ENCODE data around the gene ICA1L. TPM values are rescaled to one million over a fixed set of nuclear protein-coding genes. Genes with fewer than 3 reads are reported as not detected.

The ICA1L gene
- polyA plus RNA-seq, 1 experiment = 2.4 TPM

DNA sequence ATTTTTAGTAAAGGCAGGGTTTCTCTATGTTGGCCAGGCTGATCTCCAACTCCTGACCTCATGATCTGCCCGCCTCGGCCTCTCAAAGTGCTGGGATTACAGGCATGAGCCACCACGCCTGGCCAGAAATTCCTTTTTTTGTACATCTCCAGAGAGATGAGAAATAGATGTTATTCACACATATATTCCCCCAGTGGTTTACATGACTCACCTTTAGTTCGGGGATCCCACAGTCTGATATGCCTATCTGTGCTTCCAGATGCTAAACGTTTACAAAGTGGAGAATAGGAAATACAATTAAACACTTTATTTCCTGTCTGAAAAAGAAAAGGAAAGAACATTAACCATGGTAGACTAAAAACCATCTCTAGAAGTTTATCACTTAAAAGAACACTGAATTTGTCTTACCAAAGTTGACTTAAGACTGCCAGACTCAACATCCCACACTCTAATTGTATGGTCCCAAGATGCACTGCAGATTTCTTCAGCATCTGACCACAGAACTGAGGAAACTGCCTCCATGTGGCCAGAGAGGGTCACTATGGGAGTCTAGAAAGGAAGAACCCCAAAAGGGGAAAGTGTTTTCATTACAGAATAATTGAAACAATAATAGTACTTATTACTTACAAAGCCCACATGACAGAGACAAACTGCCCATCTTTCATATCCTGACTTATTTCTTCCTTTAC lies 12.6 kb upstream of the ICA1L start:
- no peak for DNase-seq (ENCODE audit: low read depth)
- ChIA-PET CTCF (no interaction called here), POLR2A (no interaction called here)
- Histone ChIP-seq H3K27me3 (ENCODE audit: control insufficient read depth, insufficient read depth, low read length) (no peaks in the 10 kb centered on the region), H3K36me3 (ENCODE audit: control insufficient read depth, insufficient read depth, low read length) (peaks cover 2% of the 10 kb centered on the region; the same call in 1 of the 2 replicates), H3K4me3 (ENCODE audit: low read depth, low read length) (no peak overlapping the region)
- TF ChIP-seq CTCF (IDR thresholded peaks at IDR 0.05; ENCODE audit: insufficient read depth, low read depth, low read length) = no peak

- Histone ChIP-seq H3K27me3 (ENCODE audit: control insufficient read depth, insufficient read depth, low read length) (no peaks in the 10 kb centered on the region), H3K36me3 (ENCODE audit: control insufficient read depth, insufficient read depth, low read length) (no peaks in the 10 kb centered on the region; the same call in none of the 2 replicates), H3K4me3 (ENCODE audit: low read depth, low read length) (no peak overlapping the region)
- no peak for DNase-seq (ENCODE audit: low read depth)
- POLR2A ChIA-PET = no interaction called here
- CTCF ChIA-PET = interaction anchor here (1.8 kb wide), 1 partner anchor 10 kb away, joined by 10 read pairs; the partner anchor contains the start of gene ICA1L
- TF ChIP-seq CTCF (IDR thresholded peaks at IDR 0.05; ENCODE audit: insufficient read depth, low read depth, low read length) = no peak
Measured at GRCh38 chr2:202881570-202881969, 10.0 kb upstream of the ICA1L start.

DNA sequence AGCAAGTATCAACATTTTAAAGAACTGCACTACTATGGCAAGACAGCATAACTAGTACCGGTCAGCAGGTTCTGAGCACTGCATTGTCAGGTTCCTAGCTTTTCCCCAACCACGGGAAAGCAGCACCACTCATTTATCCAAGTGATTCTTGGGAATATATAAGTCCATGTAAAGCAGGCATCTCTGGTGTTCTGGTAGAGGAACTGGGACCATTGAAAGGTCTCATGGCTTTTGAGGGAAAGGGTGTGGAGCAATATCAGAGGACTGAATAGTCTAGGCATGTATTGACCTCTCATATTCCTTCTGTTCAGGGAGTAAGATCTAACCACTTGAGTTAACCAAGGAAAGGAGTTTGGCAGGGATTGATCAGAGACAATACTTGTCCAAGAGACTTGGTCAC lies 6.1 kb upstream of the ICA1L start:
- ChIA-PET CTCF (no interaction called here), POLR2A (no interaction called here)
- no peak for TF ChIP-seq CTCF (IDR thresholded peaks at IDR 0.05; ENCODE audit: insufficient read depth, low read depth, low read length)

DNA sequence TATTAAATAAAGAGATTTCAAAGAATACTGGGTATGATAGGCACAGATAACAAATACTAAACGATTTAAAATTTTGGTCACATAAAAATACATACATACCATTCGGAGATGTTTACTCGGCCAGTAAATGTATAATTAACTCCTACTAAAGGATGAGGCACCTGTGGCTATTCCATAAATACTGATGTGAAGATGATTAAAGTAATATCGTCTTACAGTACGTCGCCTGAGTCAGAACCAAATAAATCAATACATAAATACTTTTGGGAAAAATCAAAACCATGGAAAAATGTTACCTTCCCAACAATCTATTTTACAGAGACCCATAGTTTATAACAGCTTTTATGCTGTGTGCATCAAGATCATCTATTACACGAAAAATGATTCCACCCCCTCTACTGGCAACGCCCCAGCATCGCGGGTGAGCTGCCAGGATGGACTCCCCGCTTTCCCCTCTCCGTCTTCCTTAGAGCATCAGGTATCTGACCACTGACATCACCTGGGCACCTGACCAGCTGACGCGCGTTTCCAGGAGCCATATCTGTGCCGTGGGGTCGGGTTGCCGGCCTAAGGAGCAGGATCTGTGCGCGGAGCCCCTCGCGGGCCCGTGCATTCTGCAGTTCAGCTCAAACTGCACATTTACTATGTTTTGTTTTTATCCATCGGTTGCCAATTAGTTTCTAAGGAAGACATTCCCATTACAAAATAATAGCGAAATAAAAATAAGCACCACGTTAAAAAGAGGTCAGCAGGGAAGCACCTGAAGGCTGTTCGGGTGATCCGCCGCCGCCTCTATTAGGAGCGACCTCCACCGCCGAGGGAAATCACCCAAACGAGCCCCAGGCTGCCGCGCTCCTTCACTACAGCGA lies 901 bp downstream of the ICA1L start:
- peak overlapping the region; percentile 83 for H3K4me3 ChIP-seq (ENCODE audit: low read depth, low read length)
- CTCF ChIA-PET = interaction anchor here (0.6 to 1.9 kb wide), 4 partner anchors 10 to 279 kb away, joined by 3 to 10 read pairs (median 4); no protein-coding TSS in a partner anchor
- no peaks in the 10 kb centered on the region for H3K36me3 ChIP-seq (ENCODE audit: control insufficient read depth, insufficient read depth, low read length)
- POLR2A ChIA-PET = no interaction called here
- DNase-seq (ENCODE audit: low read depth) = no peak
- H3K27me3 ChIP-seq (ENCODE audit: control insufficient read depth, insufficient read depth, low read length) = no peaks in the 10 kb centered on the region
- peak; percentile 49 for TF ChIP-seq CTCF (IDR thresholded peaks at IDR 0.05; ENCODE audit: insufficient read depth, low read depth, low read length)

More for the DNA sequence above, 6.1 kb upstream of the ICA1L start:
- Histone ChIP-seq H3K36me3 (ENCODE audit: control insufficient read depth, insufficient read depth, low read length) (no peaks in the 10 kb centered on the region; the same call in none of the 2 replicates), H3K27me3 (ENCODE audit: control insufficient read depth, insufficient read depth, low read length) (no peaks in the 10 kb centered on the region), H3K4me3 (ENCODE audit: low read depth, low read length) (no peak overlapping the region)
- no peak for DNase-seq (ENCODE audit: low read depth)

- TF ChIP-seq CTCF (IDR thresholded peaks at IDR 0.05; ENCODE audit: insufficient read depth, low read depth, low read length) = no peak
- no peaks in the 10 kb centered on the region for H3K27me3 ChIP-seq (ENCODE audit: control insufficient read depth, insufficient read depth, low read length)
- no peak overlapping the region for H3K4me3 ChIP-seq (ENCODE audit: low read depth, low read length)
- no peaks in the 10 kb centered on the region for H3K36me3 ChIP-seq (ENCODE audit: control insufficient read depth, insufficient read depth, low read length)
- CTCF ChIA-PET = interaction anchor here (1.4 kb wide), 1 partner anchor 13 kb away, joined by 4 read pairs; no protein-coding TSS in a partner anchor
- DNase-seq (ENCODE audit: low read depth) = no peak
- POLR2A ChIA-PET = no interaction called here
Measured at GRCh38 chr2:202861987-202862386, 9.6 kb downstream of the ICA1L start.
